H9 (cell line): ENCODE results near the gene TMIE. TPM values are rescaled to one million over a fixed set of nuclear protein-coding genes. Genes with fewer than 3 reads are reported as not detected.

ENCODE experiments used
- DNase-seq: peaks from one replicate; pipeline ENCODE4 v3.0.0-alpha.2; 2017
- H2AFZ ChIP-seq: one replicate; pipeline ENCODE4 v1.6.1; 2013; ENCODE audit warnings: mild to moderate bottlenecking, low read length, control low read depth, moderate library complexity
- H2AK5ac ChIP-seq: 2 replicates; pipeline ENCODE4 v1.6.1; 2013; ENCODE audit warnings: low read length, control low read depth, mixed read lengths; ENCODE audit not compliant: insufficient read length
- H2BK120ac ChIP-seq: one replicate; pipeline ENCODE4 v1.6.1; 2013; ENCODE audit warnings: low read depth, mild to moderate bottlenecking, low read length, control low read depth, inconsistent platforms; ENCODE audit not compliant: poor library complexity, severe bottlenecking
- H2BK12ac ChIP-seq: 2 replicates; pipeline ENCODE4 v1.6.1; 2013; ENCODE audit warnings: low read length, control low read depth, mixed read lengths, low read depth; ENCODE audit not compliant: insufficient read length
- H2BK15ac ChIP-seq: 2 replicates; pipeline ENCODE4 v1.6.1; 2013; ENCODE audit warnings: low read depth, low read length, control low read depth
- H2BK20ac ChIP-seq: one replicate; pipeline ENCODE4 v1.6.1; 2013; ENCODE audit warnings: low read depth, mild to moderate bottlenecking, low read length, control low read depth, inconsistent platforms; ENCODE audit not compliant: poor library complexity, severe bottlenecking
- H2BK5ac ChIP-seq: 2 replicates; pipeline ENCODE4 v1.6.1; 2013; ENCODE audit warnings: low read length, control low read depth, mixed read lengths; ENCODE audit not compliant: insufficient read length
- H3K14ac ChIP-seq: 2 replicates; pipeline ENCODE4 v1.6.1; 2013; ENCODE audit warnings: low read length, control low read depth; ENCODE audit not compliant: insufficient read depth
- H3K18ac ChIP-seq: 2 replicates; pipeline ENCODE4 v1.6.1; 2013; ENCODE audit warnings: low read depth, mild to moderate bottlenecking, mixed read lengths, low read length, control low read depth; ENCODE audit not compliant: insufficient read length
- H3K23ac ChIP-seq: 2 replicates; pipeline ENCODE4 v1.6.1; 2013; ENCODE audit warnings: low read length, control low read depth, mixed read lengths, low read depth; ENCODE audit not compliant: insufficient read length
- H3K23me2 ChIP-seq: 2 replicates; pipeline ENCODE4 v1.6.1; 2013; ENCODE audit warnings: low read depth, mild to moderate bottlenecking, mixed read lengths, low read length, control low read depth; ENCODE audit not compliant: insufficient read length, poor library complexity, severe bottlenecking
- H3K27ac ChIP-seq: 2 replicates; pipeline ENCODE4 v1.5.1; 2013; ENCODE audit warnings: low read length, control low read depth, mixed read lengths, low read depth; ENCODE audit not compliant: insufficient read length
- H3K27me3 ChIP-seq: 2 replicates; pipeline ENCODE4 v1.6.1; 2013; ENCODE audit warnings: low read length, control low read depth, inconsistent platforms; ENCODE audit not compliant: insufficient read depth
- H3K4ac ChIP-seq: 2 replicates; pipeline ENCODE4 v1.6.1; 2013; ENCODE audit warnings: low read depth, mild to moderate bottlenecking, control low read depth, inconsistent platforms, low read length, moderate library complexity
- H3K4me1 ChIP-seq: 2 replicates; pipeline ENCODE4 v1.6.1; 2013; ENCODE audit warnings: low read length, control low read depth, inconsistent platforms; ENCODE audit not compliant: insufficient read depth
- H3K4me2 ChIP-seq: 2 replicates; pipeline ENCODE4 v1.6.1; 2013; ENCODE audit warnings: low read length, control low read depth, mixed read lengths; ENCODE audit not compliant: insufficient read length, insufficient read depth
- H3K56ac ChIP-seq: 2 replicates; pipeline ENCODE4 v1.6.1; 2013; ENCODE audit warnings: low read depth, mild to moderate bottlenecking, mixed read lengths, low read length, control low read depth; ENCODE audit not compliant: insufficient read length
- H3K79me1 ChIP-seq: 2 replicates; pipeline ENCODE4 v1.6.1; 2013; ENCODE audit warnings: low read depth, mild to moderate bottlenecking, moderate library complexity, low read length, control low read depth, inconsistent platforms; ENCODE audit not compliant: insufficient read depth, poor library complexity, severe bottlenecking
- H3K79me2 ChIP-seq: 2 replicates; pipeline ENCODE4 v1.6.1; 2013; ENCODE audit warnings: low read length, control low read depth, inconsistent platforms; ENCODE audit not compliant: insufficient read depth
- H3K9ac ChIP-seq: 2 replicates; pipeline ENCODE4 v1.6.1; 2013; ENCODE audit warnings: low read length, control low read depth, mixed read lengths; ENCODE audit not compliant: insufficient read length; ENCODE audit errors: extremely low read depth
- H3K9me3 ChIP-seq: one replicate; pipeline ENCODE4 v1.6.1; 2013; ENCODE audit warnings: low read depth, low read length, inconsistent platforms; ENCODE audit not compliant: control insufficient read depth
- H3T11ph ChIP-seq: one replicate; pipeline ENCODE4 v1.6.1; 2013; ENCODE audit warnings: mild to moderate bottlenecking, low read length, control low read depth, inconsistent platforms
- H4K20me1 ChIP-seq: one replicate; pipeline ENCODE4 v1.6.1; 2013; ENCODE audit not compliant: control insufficient read depth, insufficient read length, insufficient read depth
- H4K5ac ChIP-seq: 2 replicates; pipeline ENCODE4 v1.6.1; 2013; ENCODE audit warnings: low read depth, mild to moderate bottlenecking, mixed read lengths, low read length, control low read depth; ENCODE audit not compliant: insufficient read length
- H4K8ac ChIP-seq: replicated peaks from 2 replicates; pipeline ENCODE4 v1.6.1; 2013; ENCODE audit warnings: low read length, control low read depth, mixed read lengths, low read depth; ENCODE audit not compliant: insufficient read length
- H4K91ac ChIP-seq: 2 replicates; pipeline ENCODE4 v1.6.1; 2013; ENCODE audit warnings: low read depth, mild to moderate bottlenecking, moderate library complexity, mixed read lengths, low read length, control low read depth; ENCODE audit not compliant: insufficient read length
- H3K27ac Mint-ChIP-seq, 3 experiments: 2 replicates in 2 of 3; 3 replicates in 1 of 3; pipeline ENCODE4 v1.8.0; 2020 to 2021; ENCODE audit warnings: mixed read lengths in 3 of 3, mild to moderate bottlenecking in 1 of 3, moderate library complexity in 1 of 3
- H3K27me3 Mint-ChIP-seq: 2 replicates; pipeline ENCODE4 v1.8.0; 2021; ENCODE audit warnings: low read depth, mild to moderate bottlenecking, moderate library complexity, mixed read lengths
- H3K36me3 Mint-ChIP-seq, 3 experiments: 2 replicates in 2 of 3; 3 replicates in 1 of 3; pipeline ENCODE4 v1.8.0; 2020 to 2021; ENCODE audit warnings: low read depth in 3 of 3, mixed read lengths in 3 of 3; ENCODE audit not compliant: insufficient read depth in 1 of 3
- H3K4me1 Mint-ChIP-seq, 2 experiments: 2 replicates each; pipeline ENCODE4 v1.8.0; 2020; ENCODE audit warnings: mixed read lengths in 2 of 2
- H3K4me3 Mint-ChIP-seq, 2 experiments: 2 replicates in 1 of 2; 3 replicates in 1 of 2; pipeline ENCODE4 v1.8.0; 2020 to 2021; ENCODE audit warnings: mild to moderate bottlenecking in 2 of 2, mixed read lengths in 2 of 2, moderate library complexity in 1 of 2
- H3K9me3 Mint-ChIP-seq, 2 experiments: 2 replicates in 1 of 2; 3 replicates in 1 of 2; pipeline ENCODE4 v1.8.0; 2020; ENCODE audit warnings: mild to moderate bottlenecking in 2 of 2, mixed read lengths in 2 of 2, moderate library complexity in 1 of 2
- CTCF ChIP-seq: fragments of 200-600 bp; sonication (generic); conservative IDR thresholded peaks from 3 replicates; pipeline ENCODE4 v1.8.0; 2021; ENCODE audit warnings: antibody characterized with exemption, mild to moderate bottlenecking
- WGBS: extraction: QIAGEN DNeasy Blood & Tissue Kit; methylation state at CpG from one replicate; pipeline ENCODE4 v1.1.7; 2013; ENCODE audit warnings: missing lambda C conversion rate, low lambda C conversion rate, mixed read lengths; ENCODE audit not compliant: insufficient read length; ENCODE audit errors: extremely low coverage; 5-methylcytosine and 5-hydroxymethylcytosine counted together
- total RNA-seq: library from RNA; stranded (reverse); gene quantifications from 2 replicates; pipeline ENCODE4 v1.2.1, GENCODE V29; 2021

TMIE gene
- total RNA-seq, 1 experiment from 2014 or later = 0.63 TPM

GRCh38 chr3:46719044-46719565 is 17.9 kb downstream of the TMIE start:
- Histone ChIP-seq H3K4me2 (no peak overlapping the region), H2AK5ac (no peak overlapping the region), H3K79me2 (no peaks in the 10 kb centered on the region), H4K91ac (no peak overlapping the region), H3K79me1 (no peaks in the 10 kb centered on the region), H3K18ac (no peak overlapping the region), H2AFZ (no peak overlapping the region), H3K4me1 (no peaks in the 10 kb centered on the region), H4K8ac (no peak overlapping the region), H3T11ph (no peak overlapping the region), H3K9me3 (no peaks in the 10 kb centered on the region), H3K4ac (no peak overlapping the region), H3K56ac (no peak overlapping the region), H3K9ac (no peak overlapping the region), H4K5ac (no peak overlapping the region), H2BK5ac (no peak overlapping the region), H2BK12ac (no peak overlapping the region), H4K20me1 (no peaks in the 10 kb centered on the region), H2BK15ac (no peak overlapping the region), H3K27ac (no peak overlapping the region), H3K14ac (no peak overlapping the region), H3K27me3 (no peaks in the 10 kb centered on the region), H3K23me2 (no peaks in the 10 kb centered on the region), H3K23ac (no peak overlapping the region), H2BK20ac (no peak overlapping the region), H2BK120ac (no peak overlapping the region)
- Mint-ChIP-seq H3K36me3 (no peaks in the 10 kb centered on the region), H3K27ac (no peak overlapping the region), H3K9me3 (peaks cover 0 to 2% of the 10 kb centered on the region in 2 experiments; a peak in 1 of 5 replicates), H3K27me3 (peaks cover 4% of the 10 kb centered on the region), H3K4me1 (peaks cover 5 to 8% of the 10 kb centered on the region in 2 experiments), H3K4me3 (no peak overlapping the region)
- TF ChIP-seq CTCF = no peak
- no CpG with 5 or more reads among the region's 2 CpGs for WGBS
- DNase-seq = no peak
